Esophagus (tissue), 2 donors: ENCODE data around the gene ANKH. TPM values are rescaled to one million over a fixed set of nuclear protein-coding genes. Genes with fewer than 3 reads are reported as not detected.

Experiments used
- H3K27ac ChIP-seq, 2 donors: one replicate each; pipeline ENCODE4 v1.5.1; 2013; ENCODE audit warnings: low read depth in 2 of 2, mild to moderate bottlenecking in 2 of 2, inconsistent platforms in 1 of 2, low read length in 1 of 2, moderate library complexity in 1 of 2
- H3K27me3 ChIP-seq, 2 donors: one replicate each; pipeline ENCODE4 v1.6.1; 2013; ENCODE audit warnings: low read length in 2 of 2, control low read depth in 1 of 2, mild to moderate bottlenecking in 1 of 2; ENCODE audit not compliant: insufficient read depth in 2 of 2, control insufficient read depth in 1 of 2
- H3K36me3 ChIP-seq, 2 donors: one replicate each; pipeline ENCODE4 v1.6.1; 2013; ENCODE audit warnings: low read length in 1 of 2; ENCODE audit not compliant: control insufficient read depth in 2 of 2, insufficient read depth in 2 of 2
- H3K4me1 ChIP-seq, 2 donors: one replicate each; pipeline ENCODE4 v1.6.1; 2013; ENCODE audit warnings: low read length in 1 of 2; ENCODE audit not compliant: control insufficient read depth in 2 of 2, insufficient read depth in 2 of 2
- H3K4me3 ChIP-seq, 2 donors: one replicate each; pipeline ENCODE4 v1.5.1; 2013; ENCODE audit warnings: low read length in 2 of 2, mild to moderate bottlenecking in 2 of 2, low read depth in 1 of 2, moderate library complexity in 1 of 2
- H3K9me3 ChIP-seq, 2 donors: one replicate each; pipeline ENCODE4 v1.6.1; 2013; ENCODE audit warnings: mild to moderate bottlenecking in 2 of 2, low read depth in 1 of 2, low read length in 1 of 2, moderate library complexity in 1 of 2; ENCODE audit not compliant: control insufficient read depth in 2 of 2, insufficient read depth in 1 of 2
- WGBS, 2 donors: extraction: QIAGEN DNeasy Blood & Tissue Kit; methylation state at CpG; one replicate each; pipeline ENCODE4 v1.1.7; 2013; 5-methylcytosine and 5-hydroxymethylcytosine counted together
- polyA plus RNA-seq, 2 donors: library from polyadenylated mRNA; stranded (reverse); fragments of 200-250 nt; gene quantifications; one replicate each; pipeline ENCODE4 v1.2.3, GENCODE V29; 2013
- donor health status: healthy with polysubstance abuse.
- donor health status: Bipolar disorder and iron deficiency.

Gene ANKH
- polyA plus RNA-seq, 2 donors, result 5.6 to 12.7 TPM

DNA sequence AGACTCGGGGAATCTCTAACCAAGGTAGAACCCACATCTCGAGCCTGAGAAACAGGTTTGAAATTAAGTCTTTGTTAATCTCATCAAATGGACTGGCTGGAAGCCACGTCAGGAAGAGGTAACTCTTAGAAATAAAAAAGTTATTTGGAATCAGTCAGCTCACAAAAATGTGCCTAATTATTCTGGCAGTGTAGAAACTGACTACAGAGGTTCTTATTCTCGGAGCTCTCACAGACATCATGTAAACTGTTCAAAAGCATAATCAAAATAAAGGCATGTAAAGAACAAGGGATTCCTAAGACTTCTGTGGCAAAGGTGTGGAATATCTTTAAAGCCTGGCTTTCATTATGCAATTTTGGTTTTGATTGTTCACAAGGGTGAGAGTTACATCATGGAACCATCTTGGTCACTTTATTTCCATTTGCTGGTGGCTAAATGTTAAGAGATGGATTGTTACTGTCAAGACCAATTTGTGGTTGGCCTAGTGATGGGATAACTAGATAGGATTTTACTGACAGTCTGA lies 121.9 kb downstream of the ANKH start:
- WGBS, 2 donors, result 46 to 61% methylated on average over 4 of the region's 4 CpGs
- H3K4me3 ChIP-seq, result no peak overlapping the region
- H3K36me3 ChIP-seq, result peaks cover 0 to 15% of the 10 kb centered on the region in 2 donors
- peaks cover 3% of the 10 kb centered on the region in 2 donors for H3K4me1 ChIP-seq
- no peaks in the 10 kb centered on the region for H3K27me3 ChIP-seq
- no peaks in the 10 kb centered on the region for H3K9me3 ChIP-seq
- no peak overlapping the region for H3K27ac ChIP-seq

DNA sequence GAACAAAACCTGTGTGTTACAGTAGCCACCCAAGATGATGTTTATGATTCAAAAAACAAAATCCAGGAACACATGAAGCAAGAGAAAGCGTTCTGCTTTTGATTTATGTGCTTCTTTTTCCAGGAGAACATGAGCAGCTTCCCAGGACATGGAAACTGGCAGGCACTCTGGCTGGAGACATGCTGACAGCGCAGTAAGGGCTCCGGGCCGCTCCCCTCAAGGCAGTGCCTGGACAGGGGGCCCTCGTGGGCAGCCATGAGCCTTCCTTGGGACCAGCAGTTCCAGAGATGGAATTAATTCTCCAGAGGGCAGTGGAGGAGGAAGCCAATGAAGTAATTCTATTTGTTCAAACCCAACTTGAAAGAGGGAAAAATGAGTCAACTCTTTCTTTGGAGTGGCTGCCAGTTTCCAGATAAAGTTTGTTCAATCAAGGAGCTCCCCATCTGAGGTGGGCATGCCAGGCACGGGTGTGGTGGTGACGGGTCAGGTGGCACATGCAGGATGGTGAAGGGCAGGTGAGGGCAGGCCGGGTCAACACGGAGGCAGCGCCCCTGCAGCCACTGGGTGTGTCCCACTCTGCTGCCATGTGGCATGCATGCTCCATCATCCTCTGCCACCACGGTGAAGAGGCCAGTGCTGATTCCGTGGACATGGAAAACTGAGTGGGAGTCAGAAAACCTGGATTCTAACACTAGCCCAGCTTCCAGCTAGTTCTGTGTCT lies 123.2 kb downstream of the ANKH start:
- H3K9me3 ChIP-seq, result no peaks in the 10 kb centered on the region
- no peak overlapping the region for H3K27ac ChIP-seq
- H3K4me1 ChIP-seq, result peaks cover 3% of the 10 kb centered on the region in 2 donors
- H3K27me3 ChIP-seq, result no peaks in the 10 kb centered on the region
- H3K36me3 ChIP-seq, result peaks cover 0 to 19% of the 10 kb centered on the region in 2 donors
- H3K4me3 ChIP-seq, result no peak overlapping the region
- 66 to 75% methylated on average over 12 of the region's 12 CpGs for WGBS, 2 donors

DNA sequence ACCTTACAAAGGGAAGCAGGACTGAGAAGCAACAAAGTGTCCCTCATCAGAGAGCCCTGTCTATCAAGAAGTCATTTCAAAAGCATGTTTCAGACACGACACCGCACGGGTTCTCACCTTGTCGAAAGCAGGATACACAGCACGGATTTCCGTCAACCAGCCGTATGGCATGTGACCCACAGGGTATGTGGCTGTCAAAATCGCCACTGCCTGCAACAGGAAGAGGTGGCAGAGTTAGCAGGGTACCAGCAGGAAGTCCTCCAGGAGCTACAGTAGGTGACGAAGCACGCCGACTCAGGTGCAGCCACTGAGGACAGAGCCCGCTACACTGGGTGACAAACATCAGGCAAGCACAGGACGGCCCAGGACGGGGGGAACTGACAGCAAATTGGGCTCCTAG lies 125.8 kb downstream of the ANKH start:
- Histone ChIP-seq H3K36me3 (peaks cover 0 to 29% of the 10 kb centered on the region in 2 donors), H3K27ac (no peak overlapping the region), H3K9me3 (no peaks in the 10 kb centered on the region), H3K27me3 (no peaks in the 10 kb centered on the region), H3K4me1 (peaks cover 3% of the 10 kb centered on the region in 2 donors), H3K4me3 (no peak overlapping the region)
- whole genome bisulfite sequencing, 2 donors, result 93% methylated on average over 14 of the region's 14 CpGs

DNA sequence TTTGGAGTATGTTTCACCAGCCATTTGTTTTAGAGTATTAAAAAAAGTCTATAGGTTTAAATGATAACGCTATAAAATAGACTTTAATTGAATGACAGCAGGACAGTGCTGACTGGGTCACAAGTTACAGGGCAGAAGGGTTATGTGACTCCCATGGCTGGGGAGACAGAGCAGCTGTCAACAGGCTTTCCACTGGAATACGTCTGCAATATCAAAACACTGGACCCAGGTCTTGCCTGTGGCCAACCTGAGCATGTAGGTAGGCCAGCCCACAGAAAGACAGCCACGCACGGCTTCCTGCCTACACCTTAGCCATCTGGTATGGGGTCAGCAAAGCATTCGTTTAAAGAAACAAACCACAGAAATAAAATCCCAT lies 126.4 kb downstream of the ANKH start:
- Histone ChIP-seq H3K4me3 (no peak overlapping the region), H3K27me3 (no peaks in the 10 kb centered on the region), H3K27ac (no peak overlapping the region), H3K9me3 (no peaks in the 10 kb centered on the region), H3K4me1 (peaks cover 3% of the 10 kb centered on the region in 2 donors), H3K36me3 (peaks cover 0 to 34% of the 10 kb centered on the region in 2 donors)
- 84 to 91% methylated on average over 5 of the region's 5 CpGs for WGBS, 2 donors

DNA sequence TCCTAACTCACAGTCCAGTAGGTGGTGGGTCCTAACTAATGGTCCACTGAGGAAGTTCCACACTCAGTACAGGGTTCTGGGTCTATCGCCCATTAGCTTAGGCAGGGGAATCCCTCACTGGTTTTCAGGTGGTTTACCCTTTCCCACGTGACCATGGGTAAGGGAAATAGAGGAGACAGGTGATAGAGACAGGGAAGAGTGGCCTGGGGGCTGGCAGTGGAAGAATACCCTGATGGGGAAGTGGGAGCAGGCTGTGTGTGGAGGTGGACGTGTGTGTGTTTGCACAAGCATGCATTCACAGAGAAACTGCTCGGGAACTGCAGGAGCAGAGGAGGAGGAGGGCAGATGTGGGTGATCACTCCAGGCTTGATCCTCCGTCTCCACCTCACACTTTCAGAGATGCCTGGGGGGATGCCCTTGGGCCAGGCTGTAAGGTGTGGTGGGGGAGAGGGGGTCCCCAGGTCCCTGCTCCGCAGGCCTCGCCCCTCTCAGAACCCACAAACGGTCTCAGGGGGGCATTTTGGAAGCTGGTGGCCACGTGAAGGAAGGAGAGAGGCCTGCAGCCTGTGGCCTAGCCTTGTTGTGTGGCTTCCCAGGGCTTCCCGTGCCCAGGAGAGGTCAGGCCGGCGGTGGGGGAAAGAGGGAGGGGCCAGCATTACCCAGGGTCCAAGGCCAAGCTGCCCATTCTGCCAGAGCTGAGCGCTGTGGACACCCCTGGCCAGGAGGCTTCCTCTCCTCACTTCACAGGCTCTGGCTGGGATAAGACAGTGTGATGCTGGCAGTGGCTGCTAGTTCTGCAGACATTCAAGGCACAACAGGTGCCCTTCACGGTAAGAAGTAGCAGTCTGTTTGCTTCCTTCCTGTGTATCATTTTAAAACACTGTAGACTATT lies 127.0 kb downstream of the ANKH start:
- Histone ChIP-seq H3K4me1 (peaks cover 3% of the 10 kb centered on the region in 2 donors), H3K4me3 (no peak overlapping the region), H3K27me3 (no peaks in the 10 kb centered on the region), H3K27ac (no peak overlapping the region), H3K9me3 (no peaks in the 10 kb centered on the region), H3K36me3 (peaks cover 0 to 34% of the 10 kb centered on the region in 2 donors)
- 82 to 86% methylated on average over 14 of the region's 14 CpGs for WGBS, 2 donors

DNA sequence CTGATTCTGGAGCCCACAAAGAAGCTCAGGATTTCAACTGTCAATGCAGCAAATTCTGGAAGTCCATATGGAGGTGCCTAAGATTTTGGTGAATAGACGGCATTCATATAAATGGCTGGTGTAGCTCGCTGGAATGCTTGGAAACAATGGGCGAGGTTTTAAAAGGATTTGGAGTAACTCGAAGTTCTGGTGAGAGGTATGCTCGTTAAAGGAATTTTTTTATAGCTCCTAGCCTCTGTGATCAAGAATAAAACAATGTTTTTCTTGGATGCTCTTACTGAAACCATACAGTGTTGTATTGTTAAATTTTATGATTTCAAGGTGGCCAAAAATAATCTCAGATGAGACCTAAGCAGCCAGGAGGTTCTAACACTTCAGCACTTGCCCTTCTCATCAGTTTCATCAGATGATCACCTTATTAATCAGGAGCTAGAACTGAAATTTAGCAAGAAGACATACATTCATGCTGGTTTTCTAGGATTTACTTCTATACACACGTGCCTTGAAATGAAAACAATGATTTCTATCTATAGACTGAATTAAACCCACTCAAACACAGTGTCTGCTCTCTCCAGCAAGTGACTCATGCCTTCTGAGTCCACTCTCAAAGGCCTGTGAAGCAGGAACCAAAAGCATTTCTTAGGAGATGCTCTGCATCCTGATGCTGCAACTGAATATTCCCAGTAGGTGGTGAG lies 127.8 kb downstream of the ANKH start:
- Histone ChIP-seq H3K4me3 (no peak overlapping the region), H3K36me3 (peaks cover 0 to 34% of the 10 kb centered on the region in 2 donors), H3K9me3 (no peaks in the 10 kb centered on the region), H3K4me1 (peaks cover 3% of the 10 kb centered on the region in 2 donors), H3K27ac (no peak overlapping the region), H3K27me3 (no peaks in the 10 kb centered on the region)
- WGBS, 2 donors, result 80 to 86% methylated on average over 6 of the region's 6 CpGs

DNA sequence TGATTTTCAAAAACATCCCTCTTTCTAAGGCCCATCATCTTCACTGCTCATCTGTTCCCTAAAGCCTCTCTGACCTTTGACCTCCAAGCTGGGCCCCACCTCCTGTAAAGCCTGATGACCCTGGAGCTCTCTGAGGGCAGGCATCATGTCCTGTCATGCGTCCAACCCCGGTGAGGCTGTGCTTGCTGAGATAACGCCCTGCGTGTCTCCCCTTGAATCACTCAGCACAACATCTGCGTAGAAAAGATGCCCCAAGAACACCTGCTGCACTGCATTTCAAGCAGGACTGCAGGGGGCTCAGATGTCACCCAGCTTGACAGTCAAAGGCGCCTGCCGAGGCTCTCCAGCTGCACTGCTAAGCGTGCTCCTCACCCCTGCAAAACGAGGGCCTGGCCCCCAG lies 129.1 kb downstream of the ANKH start:
- no peak overlapping the region for H3K4me3 ChIP-seq
- WGBS, 2 donors, result 82 to 87% methylated on average over 9 of the region's 9 CpGs
- no peaks in the 10 kb centered on the region for H3K9me3 ChIP-seq
- no peaks in the 10 kb centered on the region for H3K4me1 ChIP-seq
- H3K27me3 ChIP-seq, result no peaks in the 10 kb centered on the region
- no peak overlapping the region for H3K27ac ChIP-seq
- H3K36me3 ChIP-seq, result peaks cover 0 to 29% of the 10 kb centered on the region in 2 donors

DNA sequence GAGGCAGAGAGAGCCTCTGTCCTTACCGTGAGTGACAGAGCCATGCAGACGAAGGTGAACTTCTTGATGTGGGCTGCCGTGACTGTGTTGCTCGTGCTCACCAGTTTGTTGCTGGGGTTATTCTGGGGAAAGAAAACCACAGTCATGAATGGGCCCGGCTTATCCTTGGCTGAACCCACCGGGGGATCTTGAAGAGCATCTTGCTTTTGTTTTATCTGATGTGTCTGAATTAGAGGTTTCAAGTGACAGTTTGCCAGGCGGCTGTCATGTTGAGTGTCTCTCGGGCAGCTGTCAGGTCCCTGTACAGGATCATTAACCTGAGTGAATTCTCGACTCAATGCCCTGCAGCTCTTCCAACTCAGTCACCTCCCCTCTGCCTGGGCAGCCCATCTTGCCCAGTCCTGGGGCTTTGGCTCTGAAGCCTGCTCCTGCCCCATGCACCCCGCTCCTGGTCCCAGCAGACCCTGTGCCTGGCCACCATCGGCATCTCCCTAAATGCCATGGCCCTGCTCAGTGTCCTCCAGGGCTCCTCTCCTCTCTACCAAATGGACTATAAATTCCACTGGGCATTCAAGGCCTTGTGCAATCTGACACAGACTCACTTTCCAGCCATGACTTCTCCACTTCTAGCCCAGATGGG lies 129.7 kb downstream of the ANKH start:
- WGBS, 2 donors, result 90 to 91% methylated on average over 11 of the region's 11 CpGs
- no peak overlapping the region for H3K4me3 ChIP-seq
- no peaks in the 10 kb centered on the region for H3K4me1 ChIP-seq
- H3K27ac ChIP-seq, result no peak overlapping the region
- H3K36me3 ChIP-seq, result peaks cover 0 to 32% of the 10 kb centered on the region in 2 donors
- H3K9me3 ChIP-seq, result no peaks in the 10 kb centered on the region
- H3K27me3 ChIP-seq, result no peaks in the 10 kb centered on the region

DNA sequence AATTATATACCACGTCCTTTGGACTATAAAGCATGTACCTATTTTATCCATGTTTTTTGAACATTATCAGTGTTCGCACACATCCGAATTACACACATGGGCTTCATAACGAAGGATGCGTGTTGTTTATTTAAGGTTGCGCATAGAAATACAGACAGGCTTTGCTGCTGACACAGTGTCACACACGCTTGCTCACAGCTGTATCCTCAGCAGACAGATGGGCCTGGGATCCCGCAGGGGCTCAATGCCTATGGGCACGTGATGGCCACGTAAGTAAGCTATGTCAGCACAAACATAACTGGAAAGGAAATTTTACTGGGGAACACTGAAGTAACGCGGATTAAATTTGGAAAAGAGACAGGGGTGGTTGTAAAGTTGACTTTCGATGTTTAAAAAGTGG lies 130.4 kb downstream of the ANKH start:
- H3K27ac ChIP-seq, result no peak overlapping the region
- H3K27me3 ChIP-seq, result no peaks in the 10 kb centered on the region
- peaks cover 0 to 33% of the 10 kb centered on the region in 2 donors for H3K36me3 ChIP-seq
- no peaks in the 10 kb centered on the region for H3K4me1 ChIP-seq
- WGBS, 2 donors, result 92 to 95% methylated on average over 13 of the region's 13 CpGs
- no peak overlapping the region for H3K4me3 ChIP-seq
- no peaks in the 10 kb centered on the region for H3K9me3 ChIP-seq
